GM18499 (cell line): ENCODE measurements around the gene NCKIPSD.

Experiments used
- ATAC-seq: cut with Tn5 transposase; IDR thresholded peaks from one replicate; pipeline ENCODE4 v1.9.1; 2021; ENCODE audit warnings: moderate number of reproducible peaks; ENCODE audit not compliant: insufficient read depth, unreplicated experiment

The NCKIPSD gene

GRCh38 chr3:48651771-48652170, 33.9 kb downstream of the NCKIPSD start:
- ATAC-seq = no peak

DNA sequence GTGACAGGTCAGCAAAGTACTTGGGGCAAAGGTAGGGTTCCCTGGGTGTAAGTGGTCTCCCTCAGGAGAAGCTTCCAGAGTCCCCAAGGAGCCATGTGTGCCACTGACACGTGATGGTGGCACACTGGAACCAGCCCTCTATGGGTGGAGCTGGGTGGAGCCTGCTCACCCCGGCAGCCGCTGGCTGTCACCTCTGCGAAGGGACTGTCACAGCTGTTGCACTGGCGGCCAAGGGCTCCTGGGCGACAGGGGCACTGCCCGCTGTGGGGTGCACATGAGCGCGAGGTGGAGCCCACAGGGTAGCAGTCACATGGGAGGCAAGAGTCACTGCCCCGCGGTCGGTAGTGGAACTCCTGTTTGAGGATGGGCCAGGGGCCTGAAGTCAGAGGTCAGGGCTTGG, 35.0 kb downstream of the NCKIPSD start:
- no peak for ATAC-seq

DNA sequence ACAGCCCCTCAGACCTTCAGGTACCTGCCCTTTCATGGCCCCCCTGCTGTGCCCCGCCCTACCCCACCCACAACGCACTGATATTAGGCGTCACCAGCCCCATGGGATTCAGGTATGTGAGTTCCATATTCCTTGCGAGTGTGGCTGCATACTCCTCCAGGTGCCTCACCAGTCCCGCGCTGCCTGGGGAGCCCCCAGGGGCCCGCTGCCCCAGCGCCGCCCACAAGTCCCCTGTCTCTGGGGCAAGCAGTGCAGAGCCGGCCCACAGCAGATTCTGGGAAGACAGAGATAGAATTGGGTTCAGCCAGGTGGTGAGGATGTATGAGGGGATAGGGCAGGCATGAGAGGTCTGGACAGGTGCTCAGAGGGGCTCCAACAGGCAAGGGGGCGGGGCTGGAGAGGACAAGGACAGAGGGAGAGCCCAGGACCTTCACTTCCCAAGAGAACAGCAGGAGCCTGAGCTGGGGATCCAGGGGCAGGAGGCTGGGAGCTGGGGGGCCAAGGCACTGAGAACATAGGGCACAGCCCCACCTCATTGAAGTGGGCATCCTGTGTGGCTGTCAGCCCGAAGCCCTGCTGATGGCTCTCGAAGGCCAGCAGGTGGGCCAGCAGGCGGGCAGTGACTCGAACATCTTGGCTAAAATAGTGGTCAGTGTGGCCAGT, 37.4 kb downstream of the NCKIPSD start:
- no peak for ATAC-seq

GRCh38 chr3:48647714-48648113, 38.0 kb downstream of the NCKIPSD start:
- no peak for ATAC-seq

DNA sequence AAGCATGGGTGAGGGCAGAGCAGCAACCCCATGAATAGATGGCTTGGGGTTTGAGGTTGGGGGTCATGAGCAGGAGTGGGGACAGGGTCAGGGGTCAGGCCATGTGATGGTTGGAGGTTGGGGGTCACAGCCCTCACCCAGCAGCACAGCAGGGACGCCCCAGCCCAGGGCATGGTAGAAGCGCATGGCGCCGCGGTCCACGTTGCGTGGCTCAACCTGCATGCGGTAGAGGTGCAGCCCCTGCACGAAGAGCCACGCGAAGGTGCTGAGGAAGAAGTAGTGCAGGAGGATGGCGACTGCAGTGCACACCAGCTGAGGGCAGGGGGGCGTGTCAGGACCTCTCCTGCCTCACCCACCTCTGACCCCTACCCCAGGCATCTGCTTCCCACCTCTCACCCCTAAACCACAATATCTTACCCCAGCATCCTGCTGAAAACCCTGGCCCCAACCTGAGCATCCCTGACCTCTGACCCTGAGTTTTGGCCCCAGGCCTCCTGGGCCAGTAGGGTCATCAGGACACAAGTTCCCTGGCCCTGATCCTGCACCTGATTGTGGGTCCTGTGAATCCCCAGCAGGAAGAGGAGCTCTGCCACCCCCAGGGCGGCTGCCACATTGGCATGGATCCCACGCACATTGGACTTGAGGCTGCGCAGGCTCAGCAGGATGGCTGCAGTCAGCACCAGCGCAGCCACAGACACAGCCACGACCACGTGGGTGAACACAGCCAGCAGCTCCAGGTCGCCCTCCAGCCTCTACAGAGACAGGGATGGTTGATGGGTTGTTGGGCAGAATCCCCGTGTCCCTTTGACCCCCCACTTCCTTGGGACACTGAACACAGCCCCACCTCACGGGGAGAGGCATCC, 40.6 kb downstream of the NCKIPSD start:
- ATAC-seq = no peak

DNA sequence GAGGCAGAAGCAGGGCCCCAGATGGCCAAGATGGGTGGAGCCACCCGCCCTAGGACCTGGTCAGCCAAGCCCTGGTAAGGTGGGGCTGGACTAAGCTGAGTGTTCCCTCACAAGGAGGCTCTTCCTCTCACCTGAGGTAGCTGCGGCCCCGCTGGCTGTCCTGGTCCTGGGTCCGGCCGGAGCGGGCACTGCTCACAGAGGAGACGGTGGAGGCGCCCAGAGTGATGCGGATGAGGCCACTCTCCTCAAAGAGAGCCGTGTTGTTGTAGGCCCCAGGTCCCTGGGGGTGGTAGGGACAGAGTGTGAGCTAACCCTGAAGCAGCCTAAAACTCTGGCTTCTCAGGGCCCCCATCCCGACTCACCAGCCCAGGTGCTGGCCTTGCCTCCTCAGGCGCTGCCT, 43.1 kb downstream of the NCKIPSD start:
- no peak for ATAC-seq

DNA sequence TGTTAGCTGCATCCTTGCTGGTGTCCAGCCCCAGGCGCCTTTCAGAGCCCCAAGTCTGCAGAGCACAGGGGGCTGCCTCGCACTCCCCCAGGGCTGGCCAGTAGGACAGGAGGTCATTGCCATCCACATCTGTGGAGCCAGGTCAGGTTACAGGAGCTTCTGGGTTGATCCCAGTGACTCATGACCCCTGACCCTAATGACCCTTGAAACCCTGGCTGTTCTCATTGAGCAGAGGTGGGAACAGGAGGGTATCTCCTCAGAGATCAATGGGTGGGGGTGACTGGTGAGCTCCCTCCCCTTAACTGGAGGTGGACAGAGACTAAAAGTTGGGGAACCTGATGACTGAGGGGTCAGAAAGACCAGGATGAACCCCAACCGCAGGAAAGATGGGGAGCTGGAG, 44.3 kb downstream of the NCKIPSD start:
- ATAC-seq = no peak

DNA sequence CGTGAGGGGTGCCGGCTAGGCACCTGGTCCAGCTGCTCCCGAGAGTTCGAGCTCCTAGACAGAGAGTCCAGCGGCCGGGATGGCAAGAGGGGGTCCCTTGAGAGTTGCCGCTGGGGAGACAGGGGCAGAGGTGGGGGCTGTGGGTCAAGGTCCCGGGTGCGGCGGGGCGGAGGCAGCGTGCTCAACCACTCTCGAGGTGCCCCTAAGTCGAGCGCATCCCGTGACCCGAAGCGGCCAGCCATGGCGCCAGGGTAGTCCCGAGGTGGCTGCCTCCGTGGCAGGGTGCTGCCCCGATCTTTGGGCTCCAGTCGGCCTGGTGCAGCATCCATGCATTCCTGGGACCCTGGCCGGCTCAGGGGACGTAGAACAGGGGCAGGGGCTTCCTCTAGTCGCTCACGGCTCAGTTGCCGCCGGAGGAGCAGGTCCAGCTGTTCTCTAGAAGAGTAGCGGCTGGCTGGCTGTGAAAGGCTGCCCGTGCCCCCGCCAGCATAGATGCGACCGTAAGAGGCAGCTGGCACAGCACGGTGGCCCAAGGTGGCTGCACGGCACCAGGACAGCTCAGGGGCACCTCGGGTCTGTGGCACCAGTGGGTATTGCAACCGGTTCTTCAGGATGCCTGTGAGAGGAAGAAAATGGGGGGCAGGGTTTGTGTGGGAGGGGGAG, 45.6 kb downstream of the NCKIPSD start:
- ATAC-seq = no peak

GRCh38 chr3:48637305-48637704, 48.4 kb downstream of the NCKIPSD start:
- no peak for ATAC-seq

- no peak for ATAC-seq
Measured at GRCh38 chr3:48636149-48636655, 49.5 kb downstream of the NCKIPSD start.

GRCh38 chr3:48635222-48636021, 50.3 kb downstream of the NCKIPSD start, which contains the start of gene SLC26A6:
Gene SLC26A6, minus strand, starts transcription at chr3:48635461. Its CDS starts 68 bp downstream, at chr3:48635393.
- ATAC-seq = peak; percentile 46

DNA sequence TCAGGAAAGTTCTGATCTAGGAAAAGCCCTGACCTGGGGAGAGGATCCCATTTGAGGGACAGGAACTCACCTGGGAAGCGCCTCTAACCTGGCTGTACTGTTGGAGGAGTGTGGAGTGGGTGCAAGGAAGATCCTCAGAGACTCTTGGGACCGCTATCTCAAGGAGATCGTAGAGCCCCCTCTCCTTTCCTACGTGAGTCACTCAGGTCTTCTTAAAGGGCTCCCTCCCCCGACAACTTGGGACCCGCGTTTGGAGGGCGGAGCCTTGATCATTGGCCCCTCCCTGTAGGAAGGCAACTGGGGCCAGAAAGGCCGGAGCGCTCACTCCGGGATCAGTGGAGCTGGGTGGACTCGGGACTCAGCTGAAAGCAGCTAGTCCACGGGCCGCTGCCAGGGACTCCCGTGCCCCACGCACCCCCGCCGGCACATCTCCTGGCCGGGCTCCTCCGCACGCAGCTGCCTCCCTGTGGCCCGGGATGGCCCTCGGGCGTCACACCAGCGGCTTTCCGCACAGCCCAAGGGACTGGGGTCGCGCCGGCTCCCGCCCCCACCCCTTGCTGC, 51.0 kb downstream of the NCKIPSD start:
- no peak for ATAC-seq

GRCh38 chr3:48633743-48634142, 52.0 kb downstream of the NCKIPSD start:
- ATAC-seq = no peak

DNA sequence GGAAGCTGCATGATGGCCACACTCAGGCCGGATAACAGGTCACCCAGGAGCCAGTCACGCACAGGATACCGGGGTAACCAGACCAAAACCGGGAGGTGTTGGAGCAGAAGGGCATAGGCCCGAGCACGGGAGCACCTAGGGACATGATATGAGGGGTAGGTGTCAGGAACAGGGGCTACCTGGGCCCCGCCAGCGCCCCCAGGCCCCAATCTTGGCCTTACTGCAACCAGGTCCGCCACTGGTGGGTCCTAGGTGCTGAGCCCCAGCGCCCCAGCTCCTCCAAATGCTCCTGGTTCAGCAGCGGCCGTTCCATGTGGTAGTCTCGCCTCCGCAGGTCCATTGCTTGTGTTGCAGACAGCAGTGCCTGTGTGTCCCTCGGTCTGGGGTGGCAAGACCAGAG, 52.5 kb downstream of the NCKIPSD start:
- no peak for ATAC-seq

DNA sequence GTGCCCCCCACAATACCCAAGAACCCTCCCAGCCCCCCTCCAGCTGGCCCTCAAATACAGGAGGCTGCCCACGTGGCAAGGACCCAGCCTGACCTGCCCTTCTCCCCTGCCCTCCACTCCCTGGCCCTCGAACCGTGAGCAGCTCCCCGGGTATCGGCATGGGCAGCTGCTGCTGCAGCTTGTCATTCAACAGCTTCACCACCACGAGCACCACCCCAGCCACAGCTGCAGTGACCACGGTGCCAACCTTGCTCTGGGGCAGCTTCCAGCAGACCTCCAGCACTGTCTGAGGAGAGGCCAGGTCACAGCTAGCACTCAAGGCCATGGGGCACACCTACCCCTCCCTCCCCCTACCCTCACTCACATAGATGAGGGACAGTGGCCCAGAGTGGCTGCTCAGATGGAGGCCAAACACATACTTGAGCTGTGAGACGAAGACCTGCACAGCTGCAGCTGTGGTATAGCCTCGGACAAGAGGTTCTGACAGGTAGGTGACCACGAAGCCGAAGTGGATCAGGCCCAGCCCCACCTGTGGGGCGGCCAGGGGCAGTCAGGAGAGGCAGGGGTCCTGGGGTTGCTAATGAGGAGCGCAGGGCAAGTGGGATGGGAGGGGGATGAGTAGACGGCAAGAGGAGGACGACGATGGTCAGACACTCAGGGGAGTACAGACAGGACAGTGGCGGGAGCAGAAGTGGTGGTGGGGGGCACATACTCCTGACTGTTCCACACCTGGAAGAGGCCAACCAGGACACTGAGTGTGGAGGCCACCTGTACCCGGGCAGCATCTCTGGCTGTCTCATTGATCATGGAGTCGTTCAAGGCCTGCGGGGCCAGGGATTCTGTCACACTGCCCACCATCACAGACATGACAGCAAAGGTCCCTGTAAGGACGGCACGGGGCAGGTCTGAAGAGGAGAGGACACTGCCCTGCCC, 53.9 kb downstream of the NCKIPSD start:
- ATAC-seq = no peak

DNA sequence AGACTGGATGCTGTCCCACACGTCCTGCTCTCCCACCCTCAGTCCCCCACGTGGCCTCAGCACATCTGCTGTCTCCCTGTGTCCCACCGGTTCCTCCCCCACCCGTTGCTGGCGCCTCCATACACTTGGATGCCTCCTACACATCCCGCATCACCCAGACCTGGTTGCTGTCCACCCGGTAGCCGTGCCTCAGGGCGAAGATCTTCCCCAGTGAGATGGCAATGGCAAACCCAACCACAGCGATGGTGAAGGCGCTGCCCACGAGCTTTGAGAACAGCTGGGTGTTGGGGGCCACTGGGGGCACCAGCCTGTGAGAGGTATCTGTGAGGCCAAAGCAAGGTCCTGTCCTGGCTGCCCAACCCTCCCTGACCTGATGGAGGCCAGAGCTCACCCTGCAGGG, 54.9 kb downstream of the NCKIPSD start:
- no peak for ATAC-seq

- ATAC-seq = no peak
Measured at GRCh38 chr3:48630407-48630806, 55.3 kb downstream of the NCKIPSD start.

DNA sequence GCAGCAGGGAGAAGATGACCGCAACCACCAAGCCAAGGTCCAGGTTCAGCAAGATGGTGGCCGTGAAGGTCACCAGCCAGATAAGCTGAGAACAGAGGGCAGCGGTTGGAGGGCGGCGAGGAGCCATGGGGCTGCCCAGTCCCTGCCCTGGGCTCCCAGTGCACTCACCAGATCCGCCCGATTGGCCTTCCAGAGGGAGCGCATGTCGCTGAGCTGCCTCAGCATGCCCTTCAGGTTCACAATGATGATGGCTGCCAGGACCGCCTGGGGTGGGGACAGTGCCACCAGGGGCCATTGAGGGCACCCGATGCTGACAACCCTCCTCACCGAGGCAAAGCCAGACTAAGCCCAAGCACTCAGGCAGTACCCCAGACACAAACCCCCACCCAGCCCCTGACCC, 55.8 kb downstream of the NCKIPSD start:
- no peak for ATAC-seq
